HUES64 (cell line): Measurements from ENCODE around the gene RGS14.
"Not testable (repeated sequence)": the region's sequence is repeated elsewhere in the genome, so short reads cannot be mapped to it uniquely, and the experiment has no call there.

Experiments used
- H3K27ac ChIP-seq: 2 replicates; pipeline ENCODE4 v1.7.0; 2013; ENCODE audit warnings: low read depth, low read length, inconsistent platforms
- H3K27me3 ChIP-seq: 2 replicates; pipeline ENCODE4 v1.6.1; 2013; ENCODE audit warnings: mild to moderate bottlenecking, low read length; ENCODE audit not compliant: insufficient read depth
- H3K36me3 ChIP-seq: 2 replicates; pipeline ENCODE4 v1.6.1; 2013; ENCODE audit warnings: mild to moderate bottlenecking, low read length; ENCODE audit not compliant: insufficient read depth
- H3K4me1 ChIP-seq: 2 replicates; pipeline ENCODE4 v1.6.1; 2013; ENCODE audit warnings: mild to moderate bottlenecking, low read length, moderate library complexity; ENCODE audit not compliant: insufficient read depth
- H3K4me3 ChIP-seq: 2 replicates; pipeline ENCODE4 v1.5.1; 2013; ENCODE audit warnings: mild to moderate bottlenecking, low read length, moderate library complexity
- H3K9ac ChIP-seq: 2 replicates; pipeline ENCODE4 v1.6.1; 2013; ENCODE audit warnings: mild to moderate bottlenecking, low read depth, low read length
- H3K9me3 ChIP-seq: 2 replicates; pipeline ENCODE4 v1.6.1; 2013; ENCODE audit warnings: low read depth, low read length; ENCODE audit not compliant: insufficient read depth
- WGBS: fragments of 150-250, 120-280 bp; methylation state at CpG from one replicate; pipeline ENCODE4 v1.1.7; 2013; ENCODE audit warnings: missing lambda C conversion rate; 5-methylcytosine and 5-hydroxymethylcytosine counted together

Gene RGS14

DNA sequence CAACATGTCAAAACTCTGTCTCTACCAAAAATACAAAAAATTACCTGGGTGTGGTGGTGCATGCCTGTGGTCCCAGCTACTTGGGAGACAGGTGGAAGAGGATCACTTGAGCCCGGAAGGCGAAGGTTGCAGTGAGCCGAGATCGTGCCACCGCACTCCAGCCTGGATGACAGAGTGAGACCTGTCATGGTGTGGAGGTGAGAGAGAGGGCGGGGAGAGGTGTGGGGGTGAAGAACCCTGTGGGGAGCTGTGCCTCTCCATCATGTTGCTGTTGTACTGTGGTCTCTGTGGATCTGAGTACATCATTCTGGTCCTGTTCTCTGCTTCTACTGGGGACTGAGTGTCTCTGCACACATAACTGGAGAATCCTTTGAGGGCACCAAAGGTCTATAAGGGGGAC is 15.2 kb downstream of the RGS14 start:
- 87% methylated on average over 6 of the region's 6 CpGs for WGBS
- Histone ChIP-seq H3K36me3 (no peaks in the 10 kb centered on the region), H3K9ac (no peak overlapping the region), H3K27ac (no peak overlapping the region), H3K4me3 (no peak overlapping the region), H3K27me3 (peaks cover 10% of the 10 kb centered on the region), H3K9me3 (no peaks in the 10 kb centered on the region), H3K4me1 (peaks cover 12% of the 10 kb centered on the region; the same call in 1 of the 2 replicates)

- 62% methylated on average over 6 of the region's 6 CpGs for WGBS
- H3K9ac ChIP-seq, result peak overlapping the region; percentile 20; the same call in 1 of the 2 replicates
- H3K27me3 ChIP-seq, result 0 out of 2 replicates have a peak, but pooled peaks cover under 1% of the 10 kb centered on the region
- H3K27ac ChIP-seq, result no peak overlapping the region
- peaks cover 12% of the 10 kb centered on the region; the same call in 1 of the 2 replicates for H3K4me1 ChIP-seq
- H3K9me3 ChIP-seq, result no peaks in the 10 kb centered on the region
- H3K36me3 ChIP-seq, result no peaks in the 10 kb centered on the region
- H3K4me3 ChIP-seq, result no peak overlapping the region
Observed at GRCh38 chr5:177373806-177374205, 16.1 kb downstream of the RGS14 start.

DNA sequence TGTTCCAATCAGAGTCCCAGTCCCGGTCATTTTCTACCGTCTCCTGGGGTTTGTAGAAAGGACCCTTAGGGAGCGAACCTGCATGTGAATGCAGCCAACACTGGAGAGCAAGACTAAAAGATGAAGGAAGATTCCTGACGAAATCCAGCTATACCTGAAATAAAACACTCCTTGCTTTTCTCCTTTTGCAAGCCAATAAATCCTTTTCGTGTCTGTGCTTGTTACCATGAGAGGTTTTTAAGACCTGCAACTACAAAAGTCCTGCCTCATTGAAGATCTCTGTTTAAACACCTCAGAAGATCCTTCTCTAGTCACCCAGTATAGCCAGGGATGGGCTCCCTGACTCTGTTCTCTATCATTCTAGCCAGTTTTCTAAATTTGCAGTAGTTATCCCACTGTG is 16.5 kb downstream of the RGS14 start:
- no peak overlapping the region for H3K4me3 ChIP-seq
- H3K9me3 ChIP-seq, result no peaks in the 10 kb centered on the region
- no peaks in the 10 kb centered on the region for H3K27me3 ChIP-seq
- H3K4me1 ChIP-seq, result peaks cover 12% of the 10 kb centered on the region; the same call in 1 of the 2 replicates
- no peak overlapping the region for H3K9ac ChIP-seq
- H3K36me3 ChIP-seq, result no peaks in the 10 kb centered on the region
- no peak overlapping the region for H3K27ac ChIP-seq
- WGBS, result 74% methylated on average over 5 of the region's 5 CpGs

DNA sequence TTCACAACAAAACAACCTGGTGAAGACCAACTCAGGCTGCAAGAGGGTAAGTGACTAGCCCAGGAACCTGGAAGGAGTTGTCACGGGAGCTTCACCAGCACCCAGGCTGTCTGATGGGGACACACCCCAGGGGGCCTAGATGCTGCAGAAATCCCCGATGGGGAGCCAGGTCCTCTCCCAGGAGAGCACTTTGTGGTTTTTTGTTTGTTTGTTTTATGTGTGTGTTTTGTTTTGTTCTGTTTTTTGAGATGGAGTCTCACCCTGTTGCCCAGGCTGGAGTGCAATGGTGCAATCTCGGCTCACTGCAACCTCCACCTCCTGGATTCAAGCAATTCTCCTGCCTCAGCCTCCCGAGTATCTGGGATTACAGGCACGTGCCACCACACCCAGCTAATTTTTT is 17.8 kb downstream of the RGS14 start:
- not testable (repeated sequence) for H3K9ac ChIP-seq, H3K36me3 ChIP-seq, H3K27ac ChIP-seq, H3K4me1 ChIP-seq, H3K27me3 ChIP-seq, H3K9me3 ChIP-seq, H3K4me3 ChIP-seq
- WGBS, result 92% methylated on average over 5 of the region's 5 CpGs

DNA sequence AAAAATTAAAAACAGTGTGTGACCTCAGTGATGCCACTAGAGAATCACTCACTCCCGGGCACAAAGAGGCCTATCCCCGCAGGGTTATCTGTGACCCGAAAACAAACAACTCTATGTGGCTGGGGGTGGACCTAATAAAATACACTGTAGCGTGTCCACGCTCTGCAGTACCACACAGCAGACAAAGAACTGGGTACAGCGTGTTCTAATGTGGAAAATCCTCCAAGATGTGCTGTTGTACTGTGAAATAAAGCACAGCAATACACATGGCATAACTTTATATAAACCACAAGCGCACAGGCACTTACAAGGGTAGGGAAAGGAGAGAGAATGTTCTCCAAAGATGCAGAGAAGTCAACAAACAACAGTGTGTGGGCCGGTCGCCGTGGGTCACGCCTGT is 18.4 kb downstream of the RGS14 start:
- Histone ChIP-seq H3K4me1 (peaks cover 7% of the 10 kb centered on the region; the same call in 1 of the 2 replicates), H3K9me3 (no peaks in the 10 kb centered on the region), H3K27ac (no peak overlapping the region), H3K36me3 (no peaks in the 10 kb centered on the region), H3K4me3 (no peak overlapping the region), H3K9ac (no peak overlapping the region), H3K27me3 (no peaks in the 10 kb centered on the region)
- WGBS, result 93% methylated on average over 11 of the region's 11 CpGs

DNA sequence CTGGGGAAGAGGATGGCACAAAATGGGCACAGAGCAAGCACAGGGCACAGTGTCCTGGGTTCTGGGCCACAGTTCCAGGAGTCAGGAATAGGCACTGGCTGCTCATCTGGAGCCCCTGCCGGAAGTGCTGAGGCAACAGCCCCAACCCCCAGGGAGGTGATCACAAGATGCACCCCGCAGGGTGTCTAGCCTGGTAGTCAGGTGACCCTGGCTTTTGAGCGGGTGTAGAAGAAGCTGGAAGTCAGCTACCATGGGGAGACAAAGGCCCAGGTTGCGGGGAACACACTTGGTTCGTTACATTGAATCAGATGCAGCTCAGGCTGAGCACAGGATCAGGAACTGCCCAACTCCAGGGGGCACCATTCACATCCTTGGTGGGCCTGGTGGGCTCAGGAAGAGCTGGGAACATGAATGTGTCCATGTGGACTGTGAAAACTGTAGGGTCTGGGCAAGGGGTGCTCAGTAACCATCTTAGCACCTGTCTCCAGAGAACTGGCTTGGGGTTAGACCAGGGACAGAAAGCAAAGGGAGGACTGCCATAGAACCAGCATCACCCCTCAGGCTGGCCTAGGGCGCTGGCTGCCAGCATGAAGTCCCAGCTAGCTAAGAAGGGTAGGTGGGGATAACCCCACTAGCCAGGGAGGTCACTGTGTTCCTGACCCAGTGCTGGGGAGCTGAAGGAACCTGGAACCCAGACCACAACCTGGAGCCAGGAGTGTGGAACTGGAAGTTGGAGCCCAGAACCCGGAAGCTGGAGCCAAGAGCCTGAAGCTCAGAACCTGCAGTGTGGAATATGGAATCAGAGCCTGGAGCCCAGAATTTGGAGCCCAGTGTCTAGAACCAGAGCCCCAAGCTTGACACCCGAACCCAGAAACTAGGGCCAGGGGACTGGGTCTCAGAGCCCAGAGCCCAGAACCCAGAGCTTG is 20.4 kb downstream of the RGS14 start:
- Histone ChIP-seq H3K4me1 (peaks cover 7% of the 10 kb centered on the region; the same call in 1 of the 2 replicates), H3K4me3 (no peak overlapping the region), H3K27me3 (no peaks in the 10 kb centered on the region), H3K27ac (no peak overlapping the region), H3K36me3 (no peaks in the 10 kb centered on the region), H3K9ac (no peak overlapping the region), H3K9me3 (no peaks in the 10 kb centered on the region)
- WGBS, result 92% methylated on average over 8 of the region's 8 CpGs

- peaks cover 2% of the 10 kb centered on the region; the same call in 1 of the 2 replicates for H3K27me3 ChIP-seq
- no peaks in the 10 kb centered on the region for H3K9me3 ChIP-seq
- H3K4me3 ChIP-seq, result no peak overlapping the region
- H3K4me1 ChIP-seq, result no peaks in the 10 kb centered on the region
- 92% methylated on average over 14 of the region's 15 CpGs for WGBS
- H3K27ac ChIP-seq, result no peak overlapping the region
- H3K36me3 ChIP-seq, result no peaks in the 10 kb centered on the region
- no peak overlapping the region for H3K9ac ChIP-seq
Observed at GRCh38 chr5:177378884-177379883, 21.5 kb downstream of the RGS14 start.

- Histone ChIP-seq H3K4me1 (no peaks in the 10 kb centered on the region), H3K27ac (no peak overlapping the region), H3K36me3 (no peaks in the 10 kb centered on the region), H3K4me3 (no peak overlapping the region), H3K27me3 (peaks cover 2% of the 10 kb centered on the region; the same call in 1 of the 2 replicates), H3K9ac (no peak overlapping the region), H3K9me3 (no peaks in the 10 kb centered on the region)
- WGBS, result 92% methylated on average over 6 of the region's 6 CpGs
Observed at GRCh38 chr5:177380805-177381126, 23.0 kb downstream of the RGS14 start.

DNA sequence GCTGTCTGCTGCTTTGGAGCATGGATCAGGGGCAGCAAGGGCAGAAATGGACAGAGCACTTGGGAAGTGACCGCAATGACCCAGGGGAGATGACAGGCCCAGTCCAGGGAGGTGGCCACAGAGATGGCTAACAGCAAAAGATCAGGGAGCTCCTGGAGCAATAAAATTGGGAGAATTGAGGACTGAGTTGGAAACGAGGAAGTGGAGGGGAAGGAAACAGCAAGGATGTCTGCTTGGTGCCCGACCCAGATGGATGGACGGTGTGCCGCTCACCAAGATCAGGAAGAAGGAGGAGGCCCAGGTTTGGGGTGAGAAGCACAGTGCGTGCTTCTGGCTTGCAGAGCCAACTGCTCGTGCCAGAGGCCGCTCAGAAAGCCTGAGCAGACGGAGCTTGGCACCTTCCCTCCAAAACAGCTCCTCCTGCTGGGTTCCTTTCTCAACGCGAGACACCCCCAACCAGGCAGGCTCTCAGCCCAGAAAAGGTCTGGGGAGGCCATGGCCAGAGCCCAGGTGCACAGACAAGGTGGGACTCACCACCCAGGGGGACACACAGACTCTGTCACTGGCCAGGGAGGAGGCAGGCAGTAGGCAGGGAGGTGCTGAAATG is 24.8 kb downstream of the RGS14 start:
- Histone ChIP-seq H3K4me3 (no peak overlapping the region), H3K9me3 (no peaks in the 10 kb centered on the region), H3K4me1 (no peaks in the 10 kb centered on the region), H3K27ac (no peak overlapping the region), H3K9ac (no peak overlapping the region), H3K27me3 (peaks cover 2% of the 10 kb centered on the region; the same call in 1 of the 2 replicates), H3K36me3 (no peaks in the 10 kb centered on the region)
- WGBS, result 71% methylated on average over 11 of the region's 11 CpGs

DNA sequence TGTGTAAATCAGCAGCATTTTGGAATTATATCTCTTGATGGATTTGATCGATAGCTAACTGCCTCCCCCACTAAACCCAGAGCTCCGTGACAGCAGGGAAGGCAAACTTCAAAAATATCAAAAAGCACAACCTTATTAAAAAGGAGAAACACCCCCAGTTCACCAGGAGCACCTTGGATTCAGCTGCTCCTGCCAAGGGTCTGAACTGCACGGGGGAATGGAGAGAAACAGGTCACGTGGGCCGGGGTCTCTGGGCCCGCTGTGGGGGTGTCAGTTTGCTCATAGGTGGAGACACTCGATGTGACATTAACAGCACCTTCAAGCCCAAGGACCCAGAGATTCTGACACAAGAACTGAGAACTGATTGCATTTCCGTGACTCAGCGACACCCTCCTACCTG is 25.5 kb downstream of the RGS14 start:
- Histone ChIP-seq H3K27me3 (peaks cover 2% of the 10 kb centered on the region; the same call in 1 of the 2 replicates), H3K9me3 (no peaks in the 10 kb centered on the region), H3K4me1 (no peaks in the 10 kb centered on the region), H3K4me3 (no peak overlapping the region), H3K9ac (no peak overlapping the region), H3K27ac (no peak overlapping the region), H3K36me3 (no peaks in the 10 kb centered on the region)
- 94% methylated on average over 9 of the region's 9 CpGs for WGBS
